ENCODE measurements around the gene CADM4. TPM values are rescaled to one million over a fixed set of nuclear protein-coding genes. Genes with fewer than 3 reads are reported as not detected.

Gene CADM4
- total and polyA plus RNA-seq, 2 of the 8 experiments (the other 6 are each of a cell fraction or from before 2014, with no cell fraction given), result 13.5 to 25.0 TPM

GRCh38 chr19:43673637-43674036, 34.0 kb upstream of the CADM4 start:
- Histone ChIP-seq H3K27me3 (replicated peaks in 1 of 4; ENCODE audit: control insufficient read depth in 3 of 4, extremely low read depth in 1 of 4, insufficient read depth in 3 of 4, low read length in 3 of 4) (peaks cover 0 to 6% (median 2%) of the 10 kb centered on the region in 4 experiments; a peak in 3 of 7 replicates), H4K20me1 (replicated peaks in 1 of 2; ENCODE audit: control insufficient read depth in 1 of 2, insufficient read depth in 2 of 2, low read length in 2 of 2) (peaks cover 0 to 2% of the 10 kb centered on the region in 2 experiments), H4K8ac (ENCODE audit: extremely low read depth, insufficient read depth, low read length) (no peak overlapping the region), H3K18ac (ENCODE audit: extremely low read depth, low read length) (no peak overlapping the region), H3K4me1 (replicated peaks in 1 of 4; ENCODE audit: control insufficient read depth in 3 of 4, insufficient read depth in 4 of 4, low read length in 3 of 4) (peaks cover 0 to 11% (median 8%) of the 10 kb centered on the region in 4 experiments), H3K56ac (replicated peaks; ENCODE audit: insufficient read length, low read depth, low read length) (no peak overlapping the region), H2BK120ac (replicated peaks; ENCODE audit: low read depth, low read length) (no peak overlapping the region), H3K14ac (ENCODE audit: insufficient read length) (no peak overlapping the region), H2BK12ac (ENCODE audit: low read depth, low read length) (no peak overlapping the region), H2BK20ac (ENCODE audit: low read length) (no peak overlapping the region), H3K79me2 (ENCODE audit: control insufficient read depth in 1 of 2, insufficient read depth in 2 of 2, low read length in 2 of 2) (no peaks in the 10 kb centered on the region), H4K91ac (replicated peaks; ENCODE audit: insufficient read length, low read length) (no peak overlapping the region), H2BK15ac (ENCODE audit: low read length) (no peak overlapping the region), H2BK5ac (ENCODE audit: low read depth, low read length) (no peak overlapping the region), H3K4me2 (ENCODE audit: insufficient read depth in 1 of 2, low read depth in 2 of 2, low read length in 2 of 2) (no peak overlapping the region), H3K23me2 (ENCODE audit: low read depth, low read length) (peaks cover 9% of the 10 kb centered on the region; the same call in 1 of the 2 replicates), H3K27ac (ENCODE audit: low read depth, low read length) (no peak overlapping the region), H3K4me3 (ENCODE audit: extremely low read depth in 1 of 4, insufficient read depth in 2 of 4, low read depth in 3 of 4, low read length in 4 of 4) (no peak overlapping the region), H3K79me1 (ENCODE audit: low read depth, low read length) (no peaks in the 10 kb centered on the region), H2AFZ (ENCODE audit: low read length) (no peak overlapping the region), H4K5ac (ENCODE audit: insufficient read length, low read depth, low read length) (no peak overlapping the region), H2AK5ac (ENCODE audit: low read depth, low read length) (no peak overlapping the region), H3K9me3 (ENCODE audit: insufficient read depth in 2 of 2, low read depth in 1 of 2, low read length in 1 of 2) (no peaks in the 10 kb centered on the region), H3K36me3 (ENCODE audit: control insufficient read depth in 2 of 4, insufficient read depth in 4 of 4, low read length in 3 of 4) (no peaks in the 10 kb centered on the region), H3K23ac (ENCODE audit: insufficient read length) (no peak overlapping the region), H3K9ac (replicated peaks in 1 of 4; ENCODE audit: extremely low read depth in 1 of 4, low read depth in 3 of 4, low read length in 3 of 4) (no peak overlapping the region), H3K4ac (replicated peaks; ENCODE audit: insufficient read length, low read depth, low read length) (no peak overlapping the region)
- FAIRE-seq (no peak), DNase-seq (ENCODE audit: low read depth in 1 of 2, low spot score in 2 of 2) (no peak)
- POLR2A ChIA-PET (ENCODE audit: partially characterized antibody), result interaction anchor here (1.1 kb wide), 1 partner anchor 81 kb away, joined by 3 read pairs; the partner anchor contains the start of gene SMG9
- CTCF ChIA-PET (ENCODE audit: partially characterized antibody), result interaction anchor here (1.0 to 2.3 kb wide), 5 partner anchors 48 to 79 kb away, joined by 3 to 8 read pairs (median 3); no protein-coding TSS in a partner anchor
- 89% methylated on average over 3 of the region's 3 CpGs; no CpG with 5 or more reads in 1 of the 2 experiments for WGBS, 2 experiments (ENCODE audit: extremely low coverage in 1 of 2, insufficient coverage in 1 of 2, insufficient read length in 1 of 2, insufficient replicate concordance in 2 of 2, low coverage in 1 of 2, low lambda C conversion rate in 2 of 2, missing lambda C conversion rate in 1 of 2)
- no peak for TF ChIP-seq KDM4A (IDR thresholded peaks at IDR 0.05; ENCODE audit: low read depth, low read length, severe bottlenecking)
- no peak for TF ChIP-seq SP2 (IDR thresholded peaks at IDR 0.05; ENCODE audit: low read length)
- no peak for TF ChIP-seq HDAC6 (IDR thresholded peaks at IDR 0.05; ENCODE audit: low read depth, low read length)
- no peak for TF ChIP-seq RFX5 (IDR thresholded peaks at IDR 0.05; ENCODE audit: borderline replicate concordance, low read depth, low read length)
